GM12891 (cell line): Measurements from ENCODE around the gene IMMP2L.

Source experiments
- POLR2A ChIP-seq: IDR thresholded peaks from 2 replicates; pipeline ENCODE4 v1.6.1; 2011; ENCODE audit warnings: low read depth, low read length, control low read depth
- POLR2AphosphoS5 ChIP-seq: IDR thresholded peaks from 2 replicates; pipeline ENCODE4 v1.6.1; 2011; ENCODE audit warnings: low read depth, low read length, control low read depth
- SPI1 ChIP-seq: IDR thresholded peaks from 2 replicates; pipeline ENCODE4 v1.6.1; 2011; ENCODE audit warnings: low read depth, low read length, control low read depth

- TF ChIP-seq POLR2A (no peak), POLR2AphosphoS5 (no peak), SPI1 (no peak)
Observed at GRCh38 chr7:111492234-111492633, 70.1 kb downstream of the IMMP2L start.
